ENCODE measurements around the gene NRXN3. TPM values are rescaled to one million over a fixed set of nuclear protein-coding genes. Genes with fewer than 3 reads are reported as not detected.

Gene NRXN3
- total RNA-seq, 3 donors from 2014 or later: 2.1 to 27.3 (median 2.6) TPM

GRCh38 chr14:79502136-79502750 lies 1332.1 kb downstream of the NRXN3 start:
- Histone ChIP-seq H3K36me3 (ENCODE audit: low read depth) (no peaks in the 10 kb centered on the region), H3K4me3 (no peak overlapping the region)

GRCh38 chr14:79502751-79503148 lies 1332.6 kb downstream of the NRXN3 start:
- H3K4me3 ChIP-seq: no peak overlapping the region
- H3K4me1 ChIP-seq (ENCODE audit: low read depth): no peaks in the 10 kb centered on the region
- intact Hi-C loops (cut with DNase I, micrococcal nuclease): no loop called here
- DNase-seq: no peak
- ATAC-seq: no peak
- no peaks in the 10 kb centered on the region for H3K36me3 ChIP-seq (ENCODE audit: low read depth)
- TF ChIP-seq, protein P1, sequence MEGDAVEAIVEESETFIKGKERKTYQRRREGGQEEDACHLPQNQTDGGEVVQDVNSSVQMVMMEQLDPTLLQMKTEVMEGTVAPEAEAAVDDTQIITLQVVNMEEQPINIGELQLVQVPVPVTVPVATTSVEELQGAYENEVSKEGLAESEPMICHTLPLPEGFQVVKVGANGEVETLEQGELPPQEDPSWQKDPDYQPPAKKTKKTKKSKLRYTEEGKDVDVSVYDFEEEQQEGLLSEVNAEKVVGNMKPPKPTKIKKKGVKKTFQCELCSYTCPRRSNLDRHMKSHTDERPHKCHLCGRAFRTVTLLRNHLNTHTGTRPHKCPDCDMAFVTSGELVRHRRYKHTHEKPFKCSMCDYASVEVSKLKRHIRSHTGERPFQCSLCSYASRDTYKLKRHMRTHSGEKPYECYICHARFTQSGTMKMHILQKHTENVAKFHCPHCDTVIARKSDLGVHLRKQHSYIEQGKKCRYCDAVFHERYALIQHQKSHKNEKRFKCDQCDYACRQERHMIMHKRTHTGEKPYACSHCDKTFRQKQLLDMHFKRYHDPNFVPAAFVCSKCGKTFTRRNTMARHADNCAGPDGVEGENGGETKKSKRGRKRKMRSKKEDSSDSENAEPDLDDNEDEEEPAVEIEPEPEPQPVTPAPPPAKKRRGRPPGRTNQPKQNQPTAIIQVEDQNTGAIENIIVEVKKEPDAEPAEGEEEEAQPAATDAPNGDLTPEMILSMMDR (IDR thresholded peaks at IDR 0.05): no peak
- H3K9me3 ChIP-seq: no peaks in the 10 kb centered on the region

More at GRCh38 chr14:79502136-79502750, 1332.1 kb downstream of the NRXN3 start:
- DNase-seq (no peak), ATAC-seq (no peak)
- TF ChIP-seq, protein P1 (IDR thresholded peaks at IDR 0.05): no peak
- Histone ChIP-seq H3K9me3 (no peaks in the 10 kb centered on the region), H3K4me1 (ENCODE audit: low read depth) (no peaks in the 10 kb centered on the region)
- intact Hi-C loops (cut with DNase I, micrococcal nuclease): no loop called here

DNA sequence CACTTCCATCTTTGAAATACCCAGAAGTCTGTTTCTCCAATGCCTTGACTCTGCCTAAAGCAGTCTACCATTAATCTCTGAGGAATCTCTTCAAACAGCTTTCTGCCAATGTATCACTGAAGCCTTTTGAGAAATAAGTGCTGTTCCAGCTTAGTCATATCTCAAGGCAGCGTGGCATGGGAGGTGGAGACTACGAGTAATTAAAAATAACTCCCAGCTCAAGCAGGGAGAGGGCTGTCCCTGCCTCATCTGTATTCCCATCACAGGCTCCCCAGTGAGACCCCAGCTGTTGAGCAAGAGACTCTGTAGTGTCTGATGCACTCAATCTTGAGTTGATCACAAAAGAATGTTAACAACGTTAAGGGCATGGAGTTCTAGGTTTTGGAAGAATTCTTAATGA lies 1340.5 kb downstream of the NRXN3 start:
- no peaks in the 10 kb centered on the region for H3K4me1 ChIP-seq (ENCODE audit: low read depth)
- TF ChIP-seq, protein P1 (IDR thresholded peaks at IDR 0.05): no peak
- H3K9me3 ChIP-seq: no peaks in the 10 kb centered on the region
- H3K4me3 ChIP-seq: no peak overlapping the region
- intact Hi-C loops (cut with DNase I, micrococcal nuclease): no loop called here
- no peaks in the 10 kb centered on the region for H3K36me3 ChIP-seq (ENCODE audit: low read depth)
- ATAC-seq: no peak
- no peak for DNase-seq

- Histone ChIP-seq H3K9me3 (no peaks in the 10 kb centered on the region), H3K4me3 (no peak overlapping the region), H3K36me3 (ENCODE audit: low read depth) (no peaks in the 10 kb centered on the region), H3K4me1 (ENCODE audit: low read depth) (no peaks in the 10 kb centered on the region)
- DNase-seq (no peak), ATAC-seq (no peak)
- TF ChIP-seq, protein P1 (IDR thresholded peaks at IDR 0.05): no peak
- intact Hi-C loops (cut with DNase I, micrococcal nuclease): no loop called here
These were observed 1341.0 kb downstream of the NRXN3 start for GRCh38 chr14:79511146-79511545.

DNA sequence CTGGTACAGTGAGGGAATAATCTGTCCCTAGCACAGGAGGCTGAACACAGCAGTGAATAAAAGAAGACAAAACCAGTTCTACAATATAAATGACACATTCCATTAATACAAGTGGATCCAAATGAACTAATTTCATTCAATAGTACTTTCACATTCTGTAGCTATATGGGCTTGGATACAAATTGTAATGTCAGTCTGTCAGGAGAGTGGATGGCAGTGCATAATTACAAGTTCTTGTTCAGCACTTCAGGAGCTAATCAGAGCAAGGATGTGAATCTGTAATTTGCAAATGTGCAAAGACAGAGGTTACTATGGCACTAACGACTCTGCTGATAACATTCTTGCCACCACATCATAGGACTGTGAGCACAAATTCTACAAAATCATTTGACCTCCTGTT lies 1343.3 kb downstream of the NRXN3 start:
- intact Hi-C loops (cut with DNase I, micrococcal nuclease): no loop called here
- H3K4me3 ChIP-seq: no peak overlapping the region

More for the DNA sequence above, 1343.3 kb downstream of the NRXN3 start:
- Histone ChIP-seq H3K9me3 (no peaks in the 10 kb centered on the region), H3K4me1 (ENCODE audit: low read depth) (no peaks in the 10 kb centered on the region), H3K36me3 (ENCODE audit: low read depth) (no peaks in the 10 kb centered on the region)
- TF ChIP-seq, protein P1 (IDR thresholded peaks at IDR 0.05): no peak
- DNase-seq (no peak), ATAC-seq (no peak)
